HepG2 (cell line): ENCODE measurements around the gene UTRN. TPM values are rescaled to one million over a fixed set of nuclear protein-coding genes. Genes with fewer than 3 reads are reported as not detected.

Experiments
- ATAC-seq: fragments of 200-7000 bp; cut with Tn5 transposase; 3 replicates; pipeline ENCODE4 v1.9.1; 2020; ENCODE audit warnings: mild to moderate bottlenecking, moderate library complexity
- Bru-seq: library from RNA; stranded (reverse); fragments of 400-500 nt; gene quantifications from one replicate; lab custom pipeline; 2021; lab: Mats Ljungman, UMichigan
- BruChase-seq, 2 experiments: library from RNA; stranded (reverse); fragments of 400-500 nt; gene quantifications; one replicate each; lab custom pipeline; 2021; lab: Mats Ljungman, UMichigan
- BruUV-seq: library from RNA; stranded (reverse); fragments of 400-500 nt; replicated peaks from 2 replicates; lab custom pipeline; 2021; lab: Mats Ljungman, UMichigan
- CTCF ChIA-PET: fragments of 300-600 bp; formaldehyde crosslinking; extraction: SDS; loops from one replicate; lab custom pipeline; 2021; ENCODE audit warnings: low total read pairs, inconsistent platforms, low intra/inter-chr PET ratio; lab: Yijun Ruan, JAX
- POLR2A ChIA-PET: fragments of 350-600 bp; sonication (Branson Sonifier 250); formaldehyde crosslinking; loops from one replicate; lab custom pipeline; 2020; ENCODE audit warnings: antibody characterized with exemption, inconsistent platforms; lab: Yijun Ruan, JAX
- DNase-seq: peaks from one replicate; pipeline ENCODE4 v3.0.0-alpha.2; 2015; ENCODE audit warnings: low spot score
- FAIRE-seq: peaks from 3 replicates; lab custom pipeline; 2011; peaks lifted over from hg19 to GRCh38; lab: Jason Lieb, UNC
- H2AFZ ChIP-seq: one replicate; pipeline ENCODE4 v1.6.1; 2011; ENCODE audit warnings: low read length, inconsistent platforms
- H3K27ac ChIP-seq: fragments of 300-600 bp; 3 replicates; pipeline ENCODE4 v1.8.0; 2011; ENCODE audit warnings: mixed run types, mild to moderate bottlenecking, mixed read lengths, low read length, inconsistent platforms; ENCODE audit not compliant: insufficient read depth; ENCODE audit errors: extremely low read length
- H3K27me3 ChIP-seq, 2 experiments: fragments of 200-600 bp in 1 of 2; 2 replicates in 1 of 2; 3 replicates in 1 of 2; pipeline versions ENCODE4 v1.6.0 to v1.8.0; 2011; ENCODE audit warnings: low read length in 2 of 2, mild to moderate bottlenecking in 2 of 2, moderate library complexity in 2 of 2, inconsistent platforms in 1 of 2; ENCODE audit not compliant: insufficient read depth in 2 of 2, control insufficient read depth in 1 of 2
- H3K36me3 ChIP-seq, 2 experiments: fragments of 200-600 bp in 1 of 2; replicated peaks in 1 of 2; 2 replicates in 1 of 2; 3 replicates in 1 of 2; pipeline versions ENCODE4 v1.5.1 to v1.8.0; 2011; ENCODE audit warnings: low read length in 2 of 2, inconsistent platforms in 1 of 2; ENCODE audit not compliant: insufficient read depth in 2 of 2, control insufficient read depth in 1 of 2
- H3K4me1 ChIP-seq: 2 replicates; pipeline ENCODE4 v1.5.1; 2012; ENCODE audit warnings: low read length, inconsistent platforms; ENCODE audit not compliant: insufficient read depth
- H3K4me2 ChIP-seq: 2 replicates; pipeline ENCODE4 v1.6.0; 2011; ENCODE audit warnings: low read depth, low read length, inconsistent platforms
- H3K4me3 ChIP-seq, 3 experiments: fragments of 200-600 bp in 1 of 3; sonication (generic), shearing (Covaris generic) in 1 of 3; replicated peaks in 1 of 3; 2 replicates each; pipeline ENCODE4 v1.5.1; 2011 to 2016; ENCODE audit warnings: low read length in 3 of 3, inconsistent platforms in 2 of 3, low read depth in 2 of 3, mild to moderate bottlenecking in 2 of 3, control low read depth in 1 of 3, mixed read lengths in 1 of 3; ENCODE audit not compliant: insufficient read depth in 1 of 3
- H3K79me2 ChIP-seq: one replicate; pipeline ENCODE4 v1.6.1; 2011; ENCODE audit warnings: low read length, inconsistent platforms; ENCODE audit not compliant: insufficient read depth
- H3K9ac ChIP-seq: 2 replicates; pipeline ENCODE4 v1.6.0; 2011; ENCODE audit warnings: mild to moderate bottlenecking, low read depth, low read length, inconsistent platforms; ENCODE audit not compliant: insufficient read depth
- H3K9me3 ChIP-seq: 2 replicates; pipeline ENCODE4 v1.5.1; 2012; ENCODE audit warnings: mild to moderate bottlenecking, low read length
- H4K20me1 ChIP-seq: 2 replicates; pipeline ENCODE4 v1.6.0; 2011; ENCODE audit warnings: inconsistent platforms, mild to moderate bottlenecking, low read length, moderate library complexity; ENCODE audit not compliant: insufficient read depth
- HMGA1 ChIP-seq: sonication (generic); formaldehyde crosslinking; conservative IDR thresholded peaks from 2 replicates; pipeline ENCODE4 v1.4.0; 2020; ENCODE audit warnings: missing genetic modification reagents
- JUND ChIP-seq: sonication (generic); formaldehyde crosslinking; IDR thresholded peaks from 2 replicates; pipeline ENCODE4 v1.8.0; 2022; ENCODE audit warnings: mild to moderate bottlenecking, missing genetic modification reagents
- KLF11 ChIP-seq: IDR thresholded peaks from 2 replicates; pipeline ENCODE4 v1.6.1; 2016; ENCODE audit warnings: missing compliant biosample characterization
- NR2F6 ChIP-seq, 2 experiments: IDR thresholded peaks; 2 replicates each; pipeline ENCODE4 v1.6.1; 2016; ENCODE audit warnings: antibody characterized with exemption in 1 of 2, mild to moderate bottlenecking in 1 of 2
- POLR2G ChIP-seq: fragments of 200-400 bp; formaldehyde crosslinking; IDR thresholded peaks from 2 replicates; pipeline ENCODE4 v1.6.1; 2018; ENCODE audit warnings: mild to moderate bottlenecking, low read depth, low read length, moderate library complexity
- SMC3 ChIP-seq: IDR thresholded peaks from 2 replicates; pipeline ENCODE4 v1.6.1; 2011; ENCODE audit warnings: low read length, improper control_type of control experiment
- ZNF432 ChIP-seq: sonication (generic); formaldehyde crosslinking; IDR thresholded peaks from 2 replicates; pipeline ENCODE4 v1.5.0; 2020; ENCODE audit warnings: missing genetic modification reagents, mild to moderate bottlenecking, borderline replicate concordance
- ZNF543 ChIP-seq: sonication (generic); formaldehyde crosslinking; IDR thresholded peaks from 2 replicates; pipeline ENCODE4 v1.4.0; 2020; ENCODE audit warnings: mild to moderate bottlenecking, missing genetic modification reagents
- ZNF703 ChIP-seq: sonication (generic); formaldehyde crosslinking; IDR thresholded peaks from 2 replicates; pipeline ENCODE4 v1.5.1; 2020; ENCODE audit warnings: missing genetic modification reagents, mild to moderate bottlenecking, moderate library complexity, borderline replicate concordance
- WGBS: methylation state at CpG from one replicate; pipeline ENCODE4 v1.1.6; 2017; ENCODE audit warnings: low lambda C conversion rate; 5-methylcytosine and 5-hydroxymethylcytosine counted together
- in situ Hi-C: cut with HindIII; loops from 2 replicates; pipeline ENCODE4 v1.10.0; 2017; ENCODE audit warnings: low pct_unique_long_range_greater_than_20kb; ENCODE audit not compliant: extremely low pct_ligation_motif_present
- intact Hi-C: fragments of 100-400 bp; cut with micrococcal nuclease; formaldehyde crosslinking; loops from one replicate; pipeline ENCODE4 v1.10.0; 2022; ENCODE audit not compliant: unreplicated experiment
- long read RNA-seq, 2 experiments: library from RNA in 1 of 2; library from polyadenylated mRNA in 1 of 2; stranded (forward) in 1 of 2; unstranded in 1 of 2; transcript quantifications; one replicate each; pipeline ENCODE4 v2.0.0, GENCODE V29; 2019 to 2022
- polyA minus RNA-seq, 3 experiments: library from RNA; depleted of rRNA, polyadenylated mRNA; stranded (reverse); fragments of >200 nt; gene quantifications; 2 replicates each; pipeline ENCODE4 v1.2.3, GENCODE V29; 2011; ENCODE audit warnings: low replicate concordance in 1 of 3
- polyA plus RNA-seq, 8 experiments: library from polyadenylated mRNA; depleted of rRNA in 3 of 8; stranded (reverse) in 7 of 8; unstranded in 1 of 8; fragments of >200 nt; fragmentation: Illumina TruSeq in 4 of 8; extraction: Trizol in 4 of 8; gene quantifications; 2 replicates each; pipeline versions ENCODE4 v1.2.1 to v1.2.3, GENCODE V29; 2011 to 2016; ENCODE audit warnings: low read depth in 4 of 8, missing spikeins in 1 of 8, mixed read lengths in 1 of 8; ENCODE audit not compliant: insufficient read depth in 1 of 8
- total RNA-seq, 5 experiments: library from RNA; depleted of rRNA; stranded (reverse); fragments of >200 nt; fragmentation: Illumina TruSeq; extraction: Trizol; gene quantifications; 2 replicates each; pipeline ENCODE4 v1.2.3, GENCODE V29; 2016; ENCODE audit warnings: low read depth in 1 of 5
- TF ChIP-seq, protein P1 (sequence below): sonication (generic); formaldehyde crosslinking; IDR thresholded peaks from 2 replicates; pipeline ENCODE4 v1.5.0; 2020; ENCODE audit warnings: mild to moderate bottlenecking, missing genetic modification reagents
- TF ChIP-seq, protein P2 (sequence below): sonication (generic); formaldehyde crosslinking; IDR thresholded peaks from 2 replicates; pipeline ENCODE4 v1.5.0; 2020; ENCODE audit warnings: missing genetic modification reagents

The UTRN gene
- total RNA-seq (2016; rRNA removed; fragmentation: Illumina TruSeq; extraction: Trizol) (85.4 and 102 TPM in 2 replicates), polyA plus RNA-seq (2011; rRNA removed) (116 and 119 TPM in 2 replicates), polyA minus RNA-seq (2011; rRNA and poly(A)+ RNA removed; ENCODE audit: low replicate concordance) (15.6 and 209 TPM in 2 replicates), Bru-seq, nascent RNA (percentile 95 among the genes with signal in this experiment), BruChase-seq, experiment 1, labeled RNA remaining after a 6-hour chase (percentile 87 among the genes with signal in this experiment), BruChase-seq, experiment 2, labeled RNA remaining after a 2-hour chase (percentile 86 among the genes with signal in this experiment)
- total RNA-seq (2016; cell fraction: cytosol; rRNA removed; fragmentation: Illumina TruSeq; extraction: Trizol; ENCODE audit: low read depth), result 31.3 and 33.8 TPM in 2 replicates
- total RNA-seq (2016; cell fraction: insoluble cytoplasmic fraction; rRNA removed; fragmentation: Illumina TruSeq; extraction: Trizol), result 82.8 and 99.8 TPM in 2 replicates
- 24.5 and 25.3 TPM in 2 replicates for total RNA-seq (2016; cell fraction: membrane; rRNA removed; fragmentation: Illumina TruSeq; extraction: Trizol)
- total RNA-seq (2016; cell fraction: nucleus; rRNA removed; fragmentation: Illumina TruSeq; extraction: Trizol), result 238 and 263 TPM in 2 replicates
- polyA plus RNA-seq (2011; cell fraction: cytosol; rRNA removed), result 80.3 and 114 TPM in 2 replicates
- polyA plus RNA-seq (2011; cell fraction: nucleus; rRNA removed), result 157 and 177 TPM in 2 replicates
- polyA plus RNA-seq (2012), result 163 and 168 TPM in 2 replicates
- polyA plus RNA-seq (2016; cell fraction: cytosol; fragmentation: Illumina TruSeq; extraction: Trizol; ENCODE audit: low read depth), result 1.2 and 1.7 TPM in 2 replicates
- 32.6 and 33.9 TPM in 2 replicates for polyA plus RNA-seq (2016; cell fraction: insoluble cytoplasmic fraction; fragmentation: Illumina TruSeq; extraction: Trizol; ENCODE audit: low read depth)
- polyA plus RNA-seq (2016; cell fraction: membrane; fragmentation: Illumina TruSeq; extraction: Trizol; ENCODE audit: low read depth), result 2.6 and 3.8 TPM in 2 replicates
- polyA plus RNA-seq (2016; cell fraction: nucleus; fragmentation: Illumina TruSeq; extraction: Trizol; ENCODE audit: insufficient read depth, low read depth), result 41.1 and 45.1 TPM in 2 replicates
- polyA minus RNA-seq (2011; cell fraction: cytosol; rRNA and poly(A)+ RNA removed), result 248 and 267 TPM in 2 replicates
- polyA minus RNA-seq (2011; cell fraction: nucleus; rRNA and poly(A)+ RNA removed), result 1,476 and 1,554 TPM in 2 replicates
- long read RNA-seq, experiment 1, partial matches to known transcripts, result 10 of 25 reads
- long read RNA-seq, experiment 1, other reads (novel, unspliced or antisense), result 15 of 25 reads
- long read RNA-seq, experiment 2, partial matches to known transcripts, result 7 of 127 reads
- long read RNA-seq, experiment 2, other reads (novel, unspliced or antisense), result 120 of 127 reads

DNA sequence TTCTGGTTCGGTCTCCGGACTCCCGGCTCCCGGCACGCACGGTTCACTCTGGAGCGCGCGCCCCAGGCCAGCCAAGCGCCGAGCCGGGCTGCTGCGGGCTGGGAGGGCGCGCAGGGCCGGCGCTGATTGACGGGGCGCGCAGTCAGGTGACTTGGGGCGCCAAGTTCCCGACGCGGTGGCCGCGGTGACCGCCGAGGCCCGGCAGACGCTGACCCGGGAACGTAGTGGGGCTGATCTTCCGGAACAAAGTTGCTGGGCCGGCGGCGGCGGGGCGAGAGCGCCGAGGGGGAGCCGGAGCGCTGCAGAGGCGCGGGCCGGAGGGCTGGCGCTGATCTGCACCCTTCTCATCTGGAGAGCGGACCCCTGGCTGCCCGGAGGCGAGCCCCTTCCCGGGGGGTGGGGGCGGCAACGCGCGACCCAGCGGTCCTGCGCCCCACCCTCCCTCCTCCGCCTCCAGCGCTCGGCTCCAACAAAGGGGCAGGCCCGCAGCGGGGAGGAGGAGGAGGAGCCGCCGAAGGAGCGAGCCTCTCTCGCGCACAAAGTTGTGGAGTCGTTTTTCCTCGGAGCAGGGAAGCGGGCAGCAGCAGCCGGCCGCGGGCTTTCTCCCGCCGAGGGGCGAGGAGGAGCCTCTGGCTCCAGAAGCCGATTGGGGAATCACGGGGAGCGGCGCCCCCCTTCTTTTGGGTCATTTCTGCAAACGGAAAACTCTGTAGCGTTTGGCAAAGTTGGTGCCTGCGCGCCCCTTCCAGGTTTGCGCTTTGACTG is at the start of gene UTRN:
Gene UTRN, plus strand, starts transcription at position 553 of the 765 bp plus-strand sequence. CDS start 6,494 bp downstream, outside the sequence.
- Histone ChIP-seq H3K79me2 (peaks cover 61% of the 10 kb centered on the region), H3K4me3 (peak within 1 kb of the TSS; percentile 87 to 99 (median 89)), H2AFZ (peak within 1 kb of the TSS; percentile 48), H3K4me1 (peaks cover 38% of the 10 kb centered on the region), H3K9me3 (no peaks in the 10 kb centered on the region), H3K27me3 (peaks cover 0 to 3% of the 10 kb centered on the region in 2 experiments; a peak in 1 of 5 replicates), H4K20me1 (peaks cover 13% of the 10 kb centered on the region), H3K4me2 (peak within 1 kb of the TSS; percentile 96), H3K36me3 (peaks cover 4 to 10% of the 10 kb centered on the region in 2 experiments; a peak in 3 of 5 replicates), H3K9ac (peak within 1 kb of the TSS; percentile 84), H3K27ac (peak within 1 kb of the TSS; percentile 88)
- peak; percentile 78 for ATAC-seq
- POLR2A ChIA-PET, result interaction anchor here (1.0 to 2.5 kb wide), 5 partner anchors 13 to 197 kb away, joined by 3 to 21 read pairs (median 5); no protein-coding TSS in a partner anchor
- 1% methylated on average over 33 of the region's 84 CpGs for WGBS
- peak; percentile 74 for DNase-seq
- CTCF ChIA-PET, result no interaction called here
- TSS peak; percentile 57 for BruUV-seq
- in situ Hi-C loops, result loop anchor here (5.0 kb wide), 1 partner anchor 68 kb away; no protein-coding TSS in a partner anchor
- intact Hi-C loops, result loop anchor here (1.0 to 5.0 kb wide), 4 partner anchors 37 to 180 kb away; no protein-coding TSS in a partner anchor
- FAIRE-seq, result no peak
- TF ChIP-seq, protein P1, sequence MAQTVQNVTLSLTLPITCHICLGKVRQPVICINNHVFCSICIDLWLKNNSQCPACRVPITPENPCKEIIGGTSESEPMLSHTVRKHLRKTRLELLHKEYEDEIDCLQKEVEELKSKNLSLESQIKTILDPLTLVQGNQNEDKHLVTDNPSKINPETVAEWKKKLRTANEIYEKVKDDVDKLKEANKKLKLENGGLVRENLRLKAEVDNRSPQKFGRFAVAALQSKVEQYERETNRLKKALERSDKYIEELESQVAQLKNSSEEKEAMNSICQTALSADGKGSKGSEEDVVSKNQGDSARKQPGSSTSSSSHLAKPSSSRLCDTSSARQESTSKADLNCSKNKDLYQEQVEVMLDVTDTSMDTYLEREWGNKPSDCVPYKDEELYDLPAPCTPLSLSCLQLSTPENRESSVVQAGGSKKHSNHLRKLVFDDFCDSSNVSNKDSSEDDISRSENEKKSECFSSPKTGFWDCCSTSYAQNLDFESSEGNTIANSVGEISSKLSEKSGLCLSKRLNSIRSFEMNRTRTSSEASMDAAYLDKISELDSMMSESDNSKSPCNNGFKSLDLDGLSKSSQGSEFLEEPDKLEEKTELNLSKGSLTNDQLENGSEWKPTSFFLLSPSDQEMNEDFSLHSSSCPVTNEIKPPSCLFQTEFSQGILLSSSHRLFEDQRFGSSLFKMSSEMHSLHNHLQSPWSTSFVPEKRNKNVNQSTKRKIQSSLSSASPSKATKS (CRISPR knock-in tag), result no peak; the same call in 1 of the 2 replicates
- TF ChIP-seq ZNF703 (CRISPR knock-in tag) (peak; percentile 58; the same call in 1 of the 2 replicates), ZNF543 (peak; percentile 82), JUND (CRISPR knock-in tag) (peak; percentile 21; the same call in 1 of the 2 replicates), ZNF432 (CRISPR knock-in tag) (no peak), KLF11 (0 out of 2 replicates have a peak, but pooled peaks have one; percentile 23), HMGA1 (CRISPR knock-in tag) (no peak), SMC3 (no peak; the same call in 1 of the 2 replicates), NR2F6 (IDR thresholded peaks at IDR 0.05) (no peak), NR2F6 (CRISPR knock-in tag; IDR thresholded peaks at IDR 0.05) (peak; percentile 35; the same call in 1 of the 2 replicates), POLR2G (peak; percentile 88)
- TF ChIP-seq, protein P2, sequence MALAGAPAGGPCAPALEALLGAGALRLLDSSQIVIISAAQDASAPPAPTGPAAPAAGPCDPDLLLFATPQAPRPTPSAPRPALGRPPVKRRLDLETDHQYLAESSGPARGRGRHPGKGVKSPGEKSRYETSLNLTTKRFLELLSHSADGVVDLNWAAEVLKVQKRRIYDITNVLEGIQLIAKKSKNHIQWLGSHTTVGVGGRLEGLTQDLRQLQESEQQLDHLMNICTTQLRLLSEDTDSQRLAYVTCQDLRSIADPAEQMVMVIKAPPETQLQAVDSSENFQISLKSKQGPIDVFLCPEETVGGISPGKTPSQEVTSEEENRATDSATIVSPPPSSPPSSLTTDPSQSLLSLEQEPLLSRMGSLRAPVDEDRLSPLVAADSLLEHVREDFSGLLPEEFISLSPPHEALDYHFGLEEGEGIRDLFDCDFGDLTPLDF (CRISPR knock-in tag), result peak; percentile 85
